ENCODE data around the gene ZNF484.

GRCh38 chr9:92857236-92857635 lies 20.6 kb downstream of the ZNF484 start:
- no peak for TF ChIP-seq EZH2 (IDR thresholded peaks at IDR 0.05; ENCODE audit: low read length)
- TF ChIP-seq, protein P1, sequence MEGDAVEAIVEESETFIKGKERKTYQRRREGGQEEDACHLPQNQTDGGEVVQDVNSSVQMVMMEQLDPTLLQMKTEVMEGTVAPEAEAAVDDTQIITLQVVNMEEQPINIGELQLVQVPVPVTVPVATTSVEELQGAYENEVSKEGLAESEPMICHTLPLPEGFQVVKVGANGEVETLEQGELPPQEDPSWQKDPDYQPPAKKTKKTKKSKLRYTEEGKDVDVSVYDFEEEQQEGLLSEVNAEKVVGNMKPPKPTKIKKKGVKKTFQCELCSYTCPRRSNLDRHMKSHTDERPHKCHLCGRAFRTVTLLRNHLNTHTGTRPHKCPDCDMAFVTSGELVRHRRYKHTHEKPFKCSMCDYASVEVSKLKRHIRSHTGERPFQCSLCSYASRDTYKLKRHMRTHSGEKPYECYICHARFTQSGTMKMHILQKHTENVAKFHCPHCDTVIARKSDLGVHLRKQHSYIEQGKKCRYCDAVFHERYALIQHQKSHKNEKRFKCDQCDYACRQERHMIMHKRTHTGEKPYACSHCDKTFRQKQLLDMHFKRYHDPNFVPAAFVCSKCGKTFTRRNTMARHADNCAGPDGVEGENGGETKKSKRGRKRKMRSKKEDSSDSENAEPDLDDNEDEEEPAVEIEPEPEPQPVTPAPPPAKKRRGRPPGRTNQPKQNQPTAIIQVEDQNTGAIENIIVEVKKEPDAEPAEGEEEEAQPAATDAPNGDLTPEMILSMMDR (optimal IDR thresholded peaks at IDR 0.05 in 1 of 3, IDR thresholded peaks at IDR 0.05 in 1 of 3, conservative IDR thresholded peaks at IDR 0.05 in 1 of 3; ENCODE audit: extremely low read depth in 1 of 3, insufficient read depth in 2 of 3, low read length in 3 of 3) = no peak
